Measurements from ENCODE around the gene SMYD3. TPM values are rescaled to one million over a fixed set of nuclear protein-coding genes. Genes with fewer than 3 reads are reported as not detected.
A peak's percentile ranks its signal among the peaks of the same experiment; 100 is the strongest.

SMYD3 gene
- total and polyA plus RNA-seq, 4 donors = 10.5 to 40.1 (median 32.5) TPM

GRCh38 chr1:245855846-245856730 lies 651.0 kb downstream of the SMYD3 start:
- Histone ChIP-seq H3K27me3 (ENCODE audit: control insufficient read depth in 3 of 3, insufficient read depth in 3 of 3, low read length in 2 of 3) (no peaks in the 10 kb centered on the region), H3K36me3 (ENCODE audit: control insufficient read depth in 4 of 4, insufficient read depth in 4 of 4, low read length in 4 of 4) (peaks cover 0 to 7% (median 0%) of the 10 kb centered on the region in 4 donors), H3K9me3 (ENCODE audit: control insufficient read depth in 4 of 4, insufficient read depth in 3 of 4, low read length in 3 of 4) (peaks cover 0 to 5% (median 0%) of the 10 kb centered on the region in 4 donors), H3K4me1 (ENCODE audit: control insufficient read depth in 5 of 5, insufficient read depth in 5 of 5, low read length in 5 of 5) (peaks cover 3 to 34% (median 22%) of the 10 kb centered on the region in 5 donors), H3K4me3 (no peak overlapping the region), H3K27ac (ENCODE audit: low read depth in 1 of 2, low read length in 1 of 2) (no peak overlapping the region), H3K9ac (ENCODE audit: insufficient read depth in 1 of 2, low read length in 2 of 2) (no peak overlapping the region)
- 69 to 88% methylated on average over 8 of the region's 8 CpGs for WGBS, 2 donors
- peak in 1 of 3 donors; percentile 42 for DNase-seq
- no peak for ATAC-seq (ENCODE audit: insufficient read depth, low FRiP score)
- TF ChIP-seq CTCF (IDR thresholded peaks at IDR 0.05; ENCODE audit: control extremely low read depth, extremely low read depth) = no peak

GRCh38 chr1:245853291-245853690 lies 653.8 kb downstream of the SMYD3 start:
- Histone ChIP-seq H3K27ac (ENCODE audit: low read depth in 1 of 2, low read length in 1 of 2) (no peak overlapping the region), H3K27me3 (ENCODE audit: control insufficient read depth in 3 of 3, insufficient read depth in 3 of 3, low read length in 2 of 3) (no peaks in the 10 kb centered on the region), H3K9me3 (ENCODE audit: control insufficient read depth in 4 of 4, insufficient read depth in 3 of 4, low read length in 3 of 4) (peaks cover 0 to 3% (median 0%) of the 10 kb centered on the region in 4 donors), H3K4me3 (no peak overlapping the region), H3K36me3 (ENCODE audit: control insufficient read depth in 4 of 4, insufficient read depth in 4 of 4, low read length in 4 of 4) (peaks cover 0 to 7% (median 0%) of the 10 kb centered on the region in 4 donors), H3K4me1 (ENCODE audit: control insufficient read depth in 5 of 5, insufficient read depth in 5 of 5, low read length in 5 of 5) (peaks cover 0 to 13% (median 9%) of the 10 kb centered on the region in 5 donors), H3K9ac (ENCODE audit: insufficient read depth in 1 of 2, low read length in 2 of 2) (no peak overlapping the region)
- TF ChIP-seq CTCF (IDR thresholded peaks at IDR 0.05; ENCODE audit: control extremely low read depth, extremely low read depth) = no peak
- DNase-seq (no peak), ATAC-seq (ENCODE audit: insufficient read depth, low FRiP score) (no peak)
- WGBS, 2 donors = 95 to 99% methylated on average over 17 of the region's 17 CpGs

- H3K27ac ChIP-seq (ENCODE audit: low read depth in 1 of 2, low read length in 1 of 2) = no peak overlapping the region
- peaks cover 0 to 5% (median 0%) of the 10 kb centered on the region in 5 donors for H3K4me1 ChIP-seq (ENCODE audit: control insufficient read depth in 5 of 5, insufficient read depth in 5 of 5, low read length in 5 of 5)
- no peaks in the 10 kb centered on the region for H3K27me3 ChIP-seq (ENCODE audit: control insufficient read depth in 3 of 3, insufficient read depth in 3 of 3, low read length in 2 of 3)
- no peaks in the 10 kb centered on the region for H3K9me3 ChIP-seq (ENCODE audit: control insufficient read depth in 4 of 4, insufficient read depth in 3 of 4, low read length in 3 of 4)
- H3K9ac ChIP-seq (ENCODE audit: insufficient read depth in 1 of 2, low read length in 2 of 2) = no peak overlapping the region
- no peak for TF ChIP-seq CTCF (IDR thresholded peaks at IDR 0.05; ENCODE audit: control extremely low read depth, extremely low read depth)
- DNase-seq (peak in 2 of 3 donors; percentile 10 to 28), ATAC-seq (ENCODE audit: insufficient read depth, low FRiP score) (no peak)
- no peak overlapping the region for H3K4me3 ChIP-seq
- 33 to 39% methylated on average over 3 of the region's 3 CpGs for WGBS, 2 donors
- no peaks in the 10 kb centered on the region for H3K36me3 ChIP-seq (ENCODE audit: control insufficient read depth in 4 of 4, insufficient read depth in 4 of 4, low read length in 4 of 4)
Measured at GRCh38 chr1:245843101-245843500, 664.0 kb downstream of the SMYD3 start.
